HG02623 (cell line): ENCODE results near the gene CFAP299.
"Not testable (repeated sequence)": the region's sequence is repeated elsewhere in the genome, so short reads cannot be mapped to it uniquely, and the experiment has no call there.

Experiments used
- ATAC-seq: cut with Tn5 transposase; IDR thresholded peaks from one replicate; pipeline ENCODE4 v1.9.1; 2021; ENCODE audit warnings: moderate library complexity; ENCODE audit not compliant: unreplicated experiment

The CFAP299 gene

DNA sequence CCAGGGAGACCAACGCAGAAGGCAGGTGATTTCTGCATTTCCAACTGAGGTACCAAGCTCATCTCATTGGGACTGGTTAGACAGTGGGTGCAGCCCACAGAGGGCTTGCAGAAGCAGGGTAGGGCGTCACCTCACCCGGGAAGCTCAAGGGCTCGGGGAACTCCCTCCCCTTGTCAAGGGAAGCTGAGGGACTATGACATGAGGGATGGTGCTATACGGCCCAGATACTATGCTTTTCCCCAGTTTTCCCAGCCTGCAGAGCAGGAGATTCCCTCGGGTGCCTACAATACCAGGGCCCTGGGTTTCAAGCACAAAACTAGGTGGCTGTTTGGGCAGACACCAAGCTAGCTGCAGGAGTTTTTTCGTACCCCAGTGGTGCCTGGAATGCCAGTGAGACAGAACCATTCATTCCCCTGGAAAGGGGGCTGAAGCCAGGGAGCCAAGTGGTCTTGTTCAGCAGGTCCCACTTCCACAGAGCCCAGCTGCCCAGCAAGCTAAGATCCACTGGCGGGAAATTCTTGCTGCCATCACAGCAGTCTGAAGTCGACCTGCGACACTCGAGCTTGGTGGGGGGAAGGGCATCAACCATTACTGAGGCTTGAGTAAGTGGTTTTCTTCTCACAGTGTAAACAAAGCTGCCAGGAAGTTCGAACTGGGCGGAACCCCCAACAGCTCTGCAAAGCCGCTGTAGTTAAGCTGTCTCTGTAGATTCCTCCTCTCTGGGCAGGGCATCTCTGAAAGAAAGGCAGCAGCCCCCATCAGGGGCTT is 103.9 kb downstream of the CFAP299 start:
- not testable (repeated sequence) for ATAC-seq

DNA sequence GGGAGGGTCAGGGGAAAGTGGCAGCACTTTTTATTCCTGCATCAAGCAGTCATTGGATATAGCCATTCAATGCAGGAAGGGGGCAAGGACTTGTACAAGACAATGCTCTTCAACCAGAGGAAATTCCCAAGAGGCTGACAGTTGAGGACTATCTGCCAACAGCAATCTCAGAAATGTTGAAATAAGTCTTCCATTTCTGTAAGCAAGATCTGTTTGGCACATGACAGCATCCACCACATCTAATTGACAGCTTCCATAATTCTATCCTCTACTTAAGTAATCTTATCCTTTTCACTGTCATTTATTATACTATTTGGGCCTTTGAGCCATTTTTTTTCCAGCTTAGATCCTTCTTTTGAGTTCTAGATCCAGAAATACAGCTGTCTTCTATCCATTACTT is 110.7 kb downstream of the CFAP299 start:
- no peak for ATAC-seq

DNA sequence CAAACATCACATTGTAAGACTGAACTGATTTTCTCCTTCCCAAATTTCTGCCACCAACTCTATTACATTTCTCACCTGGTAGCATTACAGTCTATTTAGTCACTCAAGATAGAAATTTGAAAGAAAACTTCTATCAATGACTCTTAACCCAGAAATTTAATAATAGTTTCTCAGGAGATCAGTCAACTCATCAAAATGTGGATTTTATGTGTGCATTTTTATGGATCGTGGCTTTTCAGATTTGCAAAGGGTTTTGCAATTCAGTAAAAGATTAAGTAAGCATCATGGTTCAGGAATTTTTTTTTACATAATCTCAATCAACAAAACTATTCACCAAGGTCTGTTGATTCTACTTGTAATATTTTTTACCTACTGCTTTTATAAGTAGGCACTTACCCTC is 111.1 kb downstream of the CFAP299 start:
- no peak for ATAC-seq

DNA sequence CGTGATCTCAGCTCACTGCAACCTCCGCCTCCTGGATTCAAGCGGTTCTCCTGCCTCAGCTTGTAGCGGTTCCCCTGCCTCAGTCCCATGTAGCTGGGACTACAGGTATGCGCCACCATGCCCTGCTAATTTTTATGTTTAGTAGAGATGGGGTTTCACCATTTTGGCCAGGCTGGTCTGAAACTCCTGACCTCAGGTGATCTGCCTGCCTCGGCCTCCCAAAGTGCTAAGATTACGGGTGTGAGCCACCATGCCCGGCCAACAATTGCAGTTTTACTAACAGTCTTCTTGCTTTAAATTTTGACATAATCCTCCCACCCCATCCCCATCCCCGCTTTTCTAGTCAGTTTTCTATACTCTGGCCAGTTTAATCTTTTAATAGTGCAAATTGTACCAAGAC is 112.0 kb downstream of the CFAP299 start:
- ATAC-seq = no peak

DNA sequence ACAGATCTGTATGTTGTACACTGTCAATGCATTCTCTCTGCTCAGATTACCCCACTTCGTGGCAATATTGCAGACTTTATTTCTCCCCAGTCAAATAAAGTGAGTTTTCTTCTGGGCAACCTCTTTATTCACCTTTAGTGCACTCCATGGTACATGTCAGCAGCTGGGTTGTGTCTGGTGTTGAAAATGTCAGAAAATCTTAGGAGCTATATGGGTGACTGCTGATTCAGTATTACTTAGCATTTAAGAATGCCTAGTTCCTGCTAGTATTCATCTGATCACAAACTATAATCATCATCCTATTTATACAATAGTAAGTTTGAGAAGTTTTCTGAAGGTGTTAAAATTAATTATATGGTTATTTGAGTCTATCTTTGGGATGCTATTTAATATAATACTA is 112.5 kb downstream of the CFAP299 start:
- no peak for ATAC-seq

DNA sequence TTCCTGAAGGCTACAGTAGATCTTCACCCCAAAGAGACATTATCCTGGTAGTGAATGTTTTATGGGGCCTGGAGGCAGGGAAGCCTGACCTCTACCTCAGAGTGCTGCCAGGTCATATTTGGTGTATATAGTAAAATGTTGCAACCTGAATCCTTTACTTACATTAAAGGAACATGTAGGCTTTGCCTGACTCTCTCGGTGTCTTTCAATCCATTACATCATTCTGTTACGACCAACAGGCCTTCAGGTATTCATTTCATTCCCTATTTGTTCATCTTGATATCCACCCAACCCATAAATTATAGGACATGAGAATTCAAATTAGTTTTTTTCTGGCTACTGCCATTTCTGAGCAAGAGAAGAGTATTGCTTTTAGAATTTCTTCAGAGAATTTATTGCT is 116.5 kb downstream of the CFAP299 start:
- ATAC-seq = no peak

DNA sequence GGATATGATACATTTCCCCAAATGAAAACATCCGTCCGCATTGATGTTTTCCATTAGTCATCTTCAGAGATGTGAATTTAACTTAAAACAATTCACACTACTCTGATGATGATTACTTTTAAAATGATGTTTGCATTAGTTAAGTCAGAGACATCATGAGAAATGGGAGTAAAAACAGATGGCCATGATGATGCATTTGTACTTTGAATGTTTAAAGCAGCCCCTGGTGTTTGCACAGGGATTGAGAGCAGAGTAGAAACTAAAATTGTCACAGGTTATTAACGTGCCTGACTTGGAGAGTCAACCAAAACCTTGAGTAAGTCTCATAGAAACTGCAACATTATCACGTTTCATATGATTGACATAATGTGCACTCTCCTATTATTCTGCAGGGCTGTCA is 117.2 kb downstream of the CFAP299 start:
- no peak for ATAC-seq

DNA sequence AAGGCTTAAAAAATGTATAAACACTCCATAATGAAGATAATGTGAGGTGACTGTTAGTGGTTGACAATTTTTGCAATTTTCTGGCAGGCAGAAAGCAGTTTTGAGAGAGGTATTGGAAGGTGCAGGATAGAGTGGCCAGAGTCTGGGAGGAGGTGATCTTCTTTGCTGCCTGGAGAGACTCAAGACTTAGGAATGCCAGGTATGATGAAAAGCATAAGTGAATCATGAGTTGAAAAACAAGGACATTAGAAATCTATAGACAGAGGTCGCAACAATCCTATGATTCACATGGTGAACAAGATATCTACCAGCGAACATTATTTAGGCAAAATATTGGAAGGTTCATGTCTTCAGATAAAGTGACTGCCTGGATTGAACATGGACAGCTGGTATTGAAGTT is 118.5 kb downstream of the CFAP299 start:
- ATAC-seq = no peak

DNA sequence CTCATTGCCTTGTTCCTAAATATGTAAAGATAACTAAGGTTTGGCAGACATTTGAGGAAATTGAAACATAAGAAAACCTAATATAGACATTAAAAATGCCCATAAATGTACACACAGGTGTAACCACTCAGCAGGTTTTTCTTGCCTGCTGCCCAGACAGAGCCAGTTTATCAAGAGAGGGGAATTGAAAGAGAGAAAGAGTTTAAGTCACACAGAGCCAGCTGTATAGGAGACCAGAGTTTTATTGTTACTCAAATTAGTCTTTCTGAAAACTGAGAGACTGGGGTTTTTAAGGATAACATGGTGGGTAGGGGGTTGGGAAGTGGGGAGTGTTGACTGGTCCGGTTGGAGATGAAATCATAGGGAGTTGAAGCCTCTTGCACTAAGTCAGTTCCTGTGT is 119.0 kb downstream of the CFAP299 start:
- ATAC-seq = no peak

DNA sequence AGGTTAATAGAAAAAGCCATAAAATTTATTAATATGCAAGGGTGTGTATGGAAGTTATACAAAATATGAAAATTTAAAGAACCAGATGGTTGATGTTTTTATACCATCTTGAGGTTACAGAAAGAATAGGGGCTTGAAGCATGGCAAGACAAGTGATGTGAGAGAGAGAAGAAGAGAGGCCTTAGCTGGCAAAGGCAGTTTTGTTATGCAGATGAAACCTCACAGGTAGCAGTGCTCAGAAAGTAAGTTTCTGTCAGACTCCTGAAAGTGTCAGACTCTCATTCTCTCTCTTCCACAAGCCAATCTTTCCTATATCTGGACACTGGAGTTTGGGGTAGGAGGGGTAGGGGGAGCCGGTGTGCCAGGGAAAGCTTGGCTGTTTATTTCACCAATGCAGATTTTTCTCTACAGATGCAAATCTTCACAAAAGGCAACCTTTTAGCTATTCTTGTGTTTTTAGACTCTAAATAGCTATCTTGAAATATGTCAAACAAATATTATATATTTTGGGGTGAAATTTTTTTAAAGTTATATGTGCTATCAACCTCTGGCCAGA is 124.5 kb downstream of the CFAP299 start:
- no peak for ATAC-seq

DNA sequence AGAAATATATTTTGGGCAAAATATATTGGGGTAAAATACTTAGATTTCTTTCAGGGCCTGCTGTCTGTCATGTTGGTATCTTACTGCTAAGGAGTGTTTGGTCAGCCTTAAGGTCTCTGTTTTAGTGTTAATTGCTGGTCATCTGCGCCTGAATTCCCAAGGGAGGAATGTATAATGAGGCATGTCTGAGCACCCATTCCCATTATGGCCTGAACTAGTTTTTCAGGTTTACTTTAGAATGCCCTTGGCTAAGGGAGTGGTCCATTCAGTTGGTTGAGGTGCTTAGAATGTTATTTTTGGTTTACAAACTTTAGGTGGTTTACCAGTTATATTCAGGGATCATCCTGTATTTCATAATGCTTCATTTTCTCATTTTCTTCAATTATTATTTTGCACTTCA is 125.9 kb downstream of the CFAP299 start:
- ATAC-seq = no peak

DNA sequence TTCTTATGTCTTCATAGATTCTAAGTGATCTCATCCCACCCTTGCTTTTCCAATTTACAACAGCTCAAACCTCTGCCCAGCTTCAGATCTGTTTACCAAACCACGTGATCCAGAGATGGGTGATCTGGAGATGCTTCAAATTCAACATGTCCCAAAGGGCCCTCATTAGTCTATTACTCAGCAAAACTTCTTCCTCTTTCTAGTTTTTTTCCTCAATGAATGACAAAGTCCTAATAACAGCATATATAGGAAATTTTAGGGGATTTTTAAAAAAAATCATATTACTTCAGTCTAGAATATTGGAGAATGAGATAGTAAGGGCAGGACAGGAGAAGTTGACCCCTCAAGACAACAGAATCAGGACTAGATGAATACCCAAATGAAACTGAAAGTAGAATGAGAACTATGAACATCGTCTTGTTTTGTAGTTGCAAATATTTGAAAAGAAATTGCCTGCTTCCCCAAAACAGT is 127.1 kb downstream of the CFAP299 start:
- peak; percentile 51 for ATAC-seq

DNA sequence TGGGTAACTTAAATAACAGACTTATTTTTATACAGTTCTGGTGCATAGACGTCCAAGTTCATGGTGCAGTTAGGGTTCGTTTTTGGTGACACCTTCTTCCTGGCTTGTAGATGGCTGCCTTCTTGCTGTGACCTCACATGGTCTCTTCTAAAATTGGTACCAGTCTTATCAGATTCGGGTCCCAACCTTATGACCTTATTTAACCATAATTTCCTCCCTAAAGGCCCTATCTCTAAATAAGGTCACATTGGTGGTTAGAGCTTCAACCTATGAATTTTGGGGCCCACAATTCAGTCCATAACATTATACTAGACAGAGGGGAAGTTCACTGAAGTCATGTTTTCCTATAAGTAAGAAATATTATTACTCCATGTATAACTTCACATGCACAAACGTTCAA is 128.0 kb downstream of the CFAP299 start:
- ATAC-seq = no peak

DNA sequence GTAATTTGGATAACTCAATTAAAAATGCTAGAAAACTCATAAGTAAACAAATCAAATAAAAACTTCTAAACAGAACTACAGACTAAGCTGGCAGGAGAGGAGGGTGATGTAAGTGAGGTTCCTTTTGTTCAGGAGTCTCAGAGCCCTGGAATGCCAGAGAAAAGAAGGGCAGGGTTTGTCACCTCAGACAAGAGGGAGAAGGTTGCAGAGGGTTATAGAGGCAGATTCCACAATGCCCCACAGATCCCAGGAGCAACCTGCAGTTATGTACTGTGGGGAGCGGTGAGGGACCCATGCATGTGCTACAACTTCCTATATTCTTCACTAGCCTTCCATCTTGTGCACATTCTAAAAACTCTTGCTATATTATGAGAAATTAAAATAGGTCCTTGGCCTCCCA is 129.7 kb downstream of the CFAP299 start:
- ATAC-seq = no peak

DNA sequence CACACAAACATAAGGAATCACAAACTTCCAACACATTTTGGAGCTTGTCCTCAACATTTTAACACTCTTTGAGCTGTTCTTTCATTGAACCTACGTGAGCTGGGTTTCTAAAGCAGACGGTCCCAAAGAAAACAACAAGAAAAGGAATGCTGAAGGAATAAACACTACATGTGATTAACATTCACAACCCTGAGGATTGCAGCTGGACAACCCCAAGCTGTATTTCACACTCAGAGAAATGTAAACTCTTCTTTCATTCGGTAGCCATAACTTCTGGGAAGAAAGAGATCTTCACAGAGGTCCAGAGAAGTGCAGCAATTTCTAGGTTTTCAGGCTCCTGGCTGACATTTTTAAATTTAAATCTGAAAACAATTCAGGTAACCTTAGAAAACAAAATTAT is 130.2 kb downstream of the CFAP299 start:
- ATAC-seq = no peak

DNA sequence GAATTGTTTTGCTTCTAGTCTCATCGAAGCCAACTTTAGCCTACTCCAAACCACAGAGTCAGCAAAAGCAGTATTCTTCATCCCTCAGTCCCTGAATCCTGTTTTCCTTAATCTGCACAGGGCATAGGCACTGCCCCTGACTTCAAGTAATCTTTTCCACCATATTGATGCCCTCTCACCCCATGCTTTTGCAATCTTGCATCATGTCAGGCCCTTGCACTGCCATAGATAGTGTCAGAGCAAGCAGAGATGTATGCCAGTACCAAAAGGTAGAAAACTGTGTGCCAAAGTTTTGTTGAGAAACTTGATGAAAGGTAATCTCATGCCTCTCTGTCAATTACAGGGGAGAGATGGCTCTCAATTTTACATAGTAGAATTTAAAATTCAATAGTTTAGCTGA is 131.1 kb downstream of the CFAP299 start:
- ATAC-seq = no peak

DNA sequence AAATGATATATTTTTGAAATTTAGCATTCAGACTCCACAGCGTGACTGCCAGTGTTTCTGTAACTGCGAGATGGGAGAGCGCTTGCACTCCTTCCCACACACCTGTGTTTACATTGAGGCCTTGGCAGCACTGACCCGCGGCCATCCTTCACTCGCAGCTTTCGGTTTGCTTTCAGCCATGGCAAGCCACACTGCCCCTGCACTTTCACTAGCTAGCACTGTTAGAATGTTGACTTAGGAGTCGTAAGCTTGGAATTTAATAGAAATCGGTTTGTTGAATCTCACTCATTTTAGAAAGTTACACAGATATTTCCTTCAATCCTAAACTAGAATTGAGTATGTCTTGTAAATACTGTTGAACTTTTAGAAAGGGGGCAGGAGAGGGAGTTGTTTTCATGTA is 136.2 kb downstream of the CFAP299 start:
- ATAC-seq = no peak

DNA sequence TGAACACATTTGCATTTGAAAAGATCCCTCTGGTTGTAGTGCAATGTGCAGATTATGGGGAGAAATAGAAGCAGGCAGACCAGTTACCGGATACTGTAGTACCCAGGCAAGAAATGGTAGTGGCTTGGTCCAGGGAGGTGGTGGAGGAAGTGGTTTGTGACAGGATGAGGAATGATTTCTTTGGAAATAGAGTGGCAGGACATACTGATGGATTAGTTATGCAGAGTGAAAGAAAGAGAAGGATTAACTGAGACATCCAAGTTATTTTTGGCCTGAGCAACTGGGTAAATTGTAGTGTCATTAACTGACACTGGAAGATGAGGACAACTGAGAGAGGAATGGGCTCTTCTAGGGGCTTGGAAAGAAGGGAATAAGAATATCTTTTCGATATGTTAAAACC is 139.7 kb downstream of the CFAP299 start:
- no peak for ATAC-seq

DNA sequence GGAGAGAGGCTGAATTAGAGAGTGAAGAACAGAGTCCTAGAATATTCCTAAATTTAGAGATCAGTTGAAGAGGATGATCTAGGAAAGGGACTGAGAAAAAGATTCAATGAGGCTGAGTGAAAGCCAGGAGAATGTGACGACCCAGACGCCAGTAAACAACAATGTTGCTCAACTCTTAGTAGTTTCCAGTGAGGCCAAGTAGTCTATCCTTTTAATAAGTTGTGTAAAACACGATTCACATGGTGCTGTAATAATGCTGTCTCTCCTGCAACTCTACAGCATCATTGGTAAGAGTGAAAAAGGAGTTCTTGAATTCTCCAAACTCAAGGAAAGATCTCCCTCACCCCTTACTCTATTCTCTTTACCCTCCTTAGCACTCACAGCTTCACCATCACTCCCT is 140.3 kb downstream of the CFAP299 start:
- ATAC-seq = no peak

DNA sequence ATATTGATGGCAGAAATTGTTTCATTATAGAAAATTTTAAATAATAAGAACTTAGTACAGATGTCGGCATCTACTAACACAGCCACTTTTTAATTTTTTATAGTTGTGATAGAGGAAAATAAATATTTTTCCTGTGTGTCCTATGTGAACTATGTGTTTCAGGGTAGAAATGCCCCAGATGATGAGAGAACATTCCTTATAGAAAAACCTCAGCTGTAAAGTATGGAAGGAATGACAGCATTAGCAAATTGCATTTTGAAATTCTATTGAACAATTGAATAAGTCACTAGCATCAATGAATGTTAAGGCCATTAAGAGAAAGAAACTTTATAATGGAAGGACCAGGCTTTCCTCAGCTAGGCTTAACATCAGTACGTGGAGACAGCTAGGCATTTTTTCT is 149.2 kb downstream of the CFAP299 start:
- ATAC-seq = no peak

DNA sequence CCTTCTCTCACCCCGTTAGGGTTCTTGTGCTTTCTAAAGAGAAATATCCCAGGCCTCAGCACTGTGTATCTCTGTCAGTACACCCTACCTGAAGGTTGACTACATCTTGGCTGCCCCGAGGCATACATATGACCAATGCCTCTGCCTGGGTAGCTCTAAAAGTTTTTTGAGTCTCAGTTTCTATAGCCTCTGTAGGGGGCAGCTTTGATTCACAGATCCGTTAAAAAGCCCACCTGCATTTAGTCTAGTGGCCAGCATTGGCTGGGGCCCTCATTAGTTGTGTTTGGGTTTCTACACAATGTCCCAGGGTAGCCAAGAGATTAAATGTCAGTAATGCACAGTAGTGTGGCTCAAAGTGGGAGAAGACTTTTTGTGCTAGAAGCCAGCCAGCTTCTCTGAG is 151.1 kb downstream of the CFAP299 start:
- no peak for ATAC-seq

DNA sequence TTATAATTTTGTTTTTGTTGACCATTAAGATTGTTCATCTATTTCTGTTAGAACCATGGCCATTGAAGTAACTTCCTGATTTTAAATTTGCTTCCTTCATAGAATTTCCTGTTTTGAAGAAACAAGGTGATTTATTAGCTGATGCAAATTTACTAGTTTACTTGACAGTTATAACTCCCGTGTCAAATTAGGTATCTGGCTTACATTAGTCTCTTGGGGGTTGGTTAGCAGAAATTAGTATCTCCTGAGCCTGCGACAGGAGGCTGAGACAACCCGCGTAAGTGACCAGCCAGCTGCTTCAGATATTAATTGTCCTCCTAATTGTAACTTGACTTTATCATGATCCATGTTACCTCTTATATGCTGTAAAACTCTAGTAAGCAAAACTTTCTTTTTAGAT is 154.3 kb downstream of the CFAP299 start:
- no peak for ATAC-seq

DNA sequence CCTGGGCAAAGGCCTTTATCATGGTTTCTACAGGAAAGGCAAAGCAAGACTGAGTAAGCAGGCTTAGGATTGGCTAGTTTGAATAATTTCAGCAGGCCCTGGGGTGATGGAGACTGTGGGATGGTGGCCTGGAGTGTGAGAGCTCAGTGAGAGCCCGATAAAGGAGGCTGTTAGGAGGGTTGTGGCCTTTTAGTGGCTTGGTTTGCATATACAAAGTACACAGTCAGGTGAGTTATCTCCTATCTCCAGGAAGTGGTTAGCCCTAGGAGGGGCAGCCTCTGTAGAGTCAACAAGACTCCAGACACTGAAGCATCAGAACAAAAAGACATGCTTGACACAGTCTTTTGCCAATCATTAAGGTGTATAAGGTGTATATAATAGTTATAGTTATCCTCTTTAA is 157.2 kb downstream of the CFAP299 start:
- ATAC-seq = no peak
